H4 (cell line): ENCODE data around the gene APLP2. TPM values are rescaled to one million over a fixed set of nuclear protein-coding genes. Genes with fewer than 3 reads are reported as not detected.
A peak's percentile ranks its signal among the peaks of the same experiment; 100 is the strongest.
"Not testable (repeated sequence)": the region's sequence is repeated elsewhere in the genome, so short reads cannot be mapped to it uniquely, and the experiment has no call there.

ENCODE experiments used
- DNase-seq: peaks from one replicate; pipeline ENCODE4 v3.0.0-alpha.2; 2015; ENCODE audit warnings: low spot score
- total RNA-seq: library from RNA; depleted of rRNA; stranded (reverse); fragments of >200 nt; shearing (Covaris generic); gene quantifications from 2 replicates; pipeline ENCODE4 v1.2.3, GENCODE V29; 2014; rRNA removed

The APLP2 gene
- 122 and 146 TPM in 2 replicates for total RNA-seq

DNA sequence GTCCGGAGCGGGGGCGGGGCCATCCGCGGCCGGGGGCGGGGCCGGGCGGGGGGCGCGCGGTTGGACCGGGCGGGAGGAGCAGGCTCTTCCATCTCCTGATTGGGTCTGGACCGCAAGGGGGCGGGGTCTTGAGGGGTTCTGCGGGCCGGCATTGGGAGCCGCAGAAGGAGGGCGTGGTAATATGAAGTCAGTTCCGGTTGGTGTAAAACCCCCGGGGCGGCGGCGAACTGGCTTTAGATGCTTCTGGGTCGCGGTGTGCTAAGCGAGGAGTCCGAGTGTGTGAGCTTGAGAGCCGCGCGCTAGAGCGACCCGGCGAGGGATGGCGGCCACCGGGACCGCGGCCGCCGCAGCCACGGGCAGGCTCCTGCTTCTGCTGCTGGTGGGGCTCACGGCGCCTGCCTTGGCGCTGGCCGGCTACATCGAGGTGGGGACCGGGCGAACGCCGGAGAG is at the start of gene APLP2:
Gene APLP2, plus strand, starts transcription at position 236 of the 450 bp plus-strand sequence. Its CDS starts 84 bp downstream, at position 320.
- DNase-seq, result peak; percentile 97

DNA sequence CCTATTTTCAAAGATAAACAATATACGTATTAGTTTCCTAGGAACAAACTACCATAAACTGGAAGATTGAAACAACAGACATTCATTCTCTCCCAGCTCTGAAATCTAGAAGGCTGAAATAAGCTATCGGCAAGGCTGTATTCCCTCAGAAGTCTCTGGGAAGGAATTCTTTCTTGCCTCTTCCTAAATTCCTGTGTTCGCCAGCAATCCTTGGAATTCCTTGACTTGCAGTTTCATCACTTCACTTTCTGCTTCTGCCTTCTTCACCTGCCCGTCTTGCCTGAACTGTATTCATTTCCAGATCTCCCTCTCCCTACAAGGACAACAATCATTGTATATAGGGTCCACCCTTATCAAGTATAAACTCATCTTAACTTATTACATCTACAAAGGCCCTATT is 49.4 kb upstream of the APLP2 start:
- no peak for DNase-seq

DNA sequence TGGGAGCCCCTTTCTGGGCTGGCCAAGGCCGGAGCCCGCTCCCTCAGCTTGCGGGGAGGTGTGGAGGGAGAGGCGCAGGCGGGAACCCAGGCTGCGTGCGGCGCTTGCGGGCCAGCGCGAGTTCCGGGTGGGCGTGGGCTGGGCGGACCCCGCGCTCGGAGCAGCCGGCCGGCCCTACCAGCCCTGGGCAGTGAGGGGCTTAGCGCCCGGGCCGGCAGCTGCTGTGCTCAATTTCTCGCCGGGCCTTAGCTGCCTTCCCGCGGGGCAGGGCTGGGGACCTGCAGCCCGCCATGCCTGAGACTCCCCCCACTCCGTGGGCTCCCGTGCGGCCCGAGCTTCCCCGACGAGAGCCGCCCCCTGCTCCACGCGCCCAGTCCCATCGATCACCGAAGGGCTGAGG is 48.1 kb upstream of the APLP2 start:
- not testable (repeated sequence) for DNase-seq

GRCh38 chr11:130022799-130023198 is 46.9 kb upstream of the APLP2 start:
- DNase-seq, result no peak

DNA sequence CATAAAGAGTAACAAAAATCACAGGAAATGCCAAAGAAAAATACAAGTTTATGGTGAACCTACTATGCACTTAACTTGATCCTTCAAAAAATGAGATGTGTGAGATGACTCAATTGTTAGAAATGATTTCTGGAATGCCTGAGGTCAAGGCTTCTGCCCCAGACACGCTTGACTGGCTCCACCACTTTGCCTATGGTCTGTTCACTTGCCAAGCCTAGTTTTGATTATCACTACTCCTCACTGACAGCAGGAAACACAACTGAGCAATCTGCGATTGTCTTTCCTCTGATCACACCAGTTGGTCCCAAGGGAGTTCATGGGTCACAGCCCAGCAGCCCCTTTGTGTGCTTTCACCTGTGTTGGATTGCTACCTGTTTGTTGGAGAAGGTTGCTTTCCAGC is 46.5 kb upstream of the APLP2 start:
- DNase-seq, result peak; percentile 27

GRCh38 chr11:130024361-130024760 is 45.3 kb upstream of the APLP2 start:
- no peak for DNase-seq

DNA sequence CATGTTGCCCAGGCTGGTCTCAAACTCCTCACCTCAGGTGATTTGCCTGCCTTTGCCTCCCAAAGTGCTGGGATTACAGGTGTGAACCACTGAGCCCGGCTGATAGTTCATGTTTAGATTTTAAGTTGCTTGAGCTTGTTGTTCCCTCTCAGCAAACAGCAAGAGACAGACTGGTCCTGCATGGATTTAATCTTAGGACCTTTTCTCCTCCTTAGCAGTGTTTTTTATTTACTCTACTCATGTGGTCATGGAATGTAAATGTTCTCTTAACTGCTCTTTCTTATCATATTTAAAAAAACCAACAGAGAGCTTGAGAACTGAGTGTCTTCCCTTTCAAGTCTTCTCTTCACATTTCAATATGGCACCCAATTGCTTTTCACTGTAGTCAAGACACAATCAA is 44.3 kb upstream of the APLP2 start:
- DNase-seq, result no peak

GRCh38 chr11:130029137-130029536 is 40.6 kb upstream of the APLP2 start:
- DNase-seq, result no peak

DNA sequence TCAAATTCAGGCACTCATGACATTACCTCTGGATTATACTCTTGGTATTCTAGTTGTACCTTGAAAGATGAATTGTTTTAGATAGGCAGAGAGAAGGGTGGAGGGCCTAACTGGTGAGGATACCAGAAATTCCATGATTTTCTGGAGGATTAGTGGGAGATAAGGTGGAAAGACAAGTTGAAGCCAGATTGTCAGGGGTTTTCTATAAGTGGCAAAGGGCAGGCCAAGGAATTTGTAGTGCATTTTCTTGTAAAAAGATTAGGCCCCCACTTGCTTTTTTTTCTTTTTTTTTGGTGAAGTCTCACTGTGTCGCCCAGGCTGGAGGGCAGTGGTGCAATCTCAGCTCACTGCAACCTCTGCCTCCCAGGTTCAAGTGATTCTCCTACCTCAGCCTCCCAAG is 38.6 kb upstream of the APLP2 start:
- no peak for DNase-seq

- DNase-seq, result no peak
These were observed 37.7 kb upstream of the APLP2 start for GRCh38 chr11:130031945-130032344.

GRCh38 chr11:130032931-130033330 is 36.8 kb upstream of the APLP2 start:
- no peak for DNase-seq

- no peak for DNase-seq
These were observed 35.5 kb upstream of the APLP2 start for GRCh38 chr11:130034236-130034635.

GRCh38 chr11:130037058-130037457 is 32.6 kb upstream of the APLP2 start:
- peak; percentile 48 for DNase-seq

DNA sequence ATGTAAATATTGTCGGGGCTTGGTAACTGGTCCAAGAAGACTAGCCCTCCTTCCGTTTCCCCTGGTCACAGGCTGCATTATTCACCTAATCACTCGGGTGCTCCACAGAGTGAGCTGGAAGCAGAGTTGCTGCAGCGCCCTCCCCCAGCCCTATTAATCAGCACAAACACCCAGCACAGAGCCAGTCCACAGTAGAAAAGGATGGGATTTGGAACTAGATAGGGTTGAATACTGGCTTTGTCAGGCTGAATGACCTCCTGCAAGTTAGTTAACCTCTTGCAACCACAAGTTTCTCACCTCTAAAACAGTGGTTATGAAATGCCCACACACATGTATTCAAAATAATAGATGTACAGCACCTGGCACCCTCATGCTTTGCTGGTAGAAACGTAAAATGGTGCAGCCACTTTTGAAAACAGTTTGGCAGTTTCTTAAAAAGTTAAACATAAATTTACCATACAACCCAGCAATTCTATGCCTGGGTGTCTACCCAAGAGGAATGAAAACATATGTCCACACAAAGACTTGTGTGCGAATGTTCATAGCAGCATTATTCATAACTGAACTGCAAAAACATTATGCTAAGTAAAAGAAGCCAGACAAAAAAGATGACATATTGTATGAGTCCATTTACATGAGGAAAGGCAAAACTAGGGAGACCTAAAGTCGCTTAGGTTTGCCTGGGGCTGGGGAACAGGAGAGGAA is 31.7 kb upstream of the APLP2 start:
- no peak for DNase-seq

DNA sequence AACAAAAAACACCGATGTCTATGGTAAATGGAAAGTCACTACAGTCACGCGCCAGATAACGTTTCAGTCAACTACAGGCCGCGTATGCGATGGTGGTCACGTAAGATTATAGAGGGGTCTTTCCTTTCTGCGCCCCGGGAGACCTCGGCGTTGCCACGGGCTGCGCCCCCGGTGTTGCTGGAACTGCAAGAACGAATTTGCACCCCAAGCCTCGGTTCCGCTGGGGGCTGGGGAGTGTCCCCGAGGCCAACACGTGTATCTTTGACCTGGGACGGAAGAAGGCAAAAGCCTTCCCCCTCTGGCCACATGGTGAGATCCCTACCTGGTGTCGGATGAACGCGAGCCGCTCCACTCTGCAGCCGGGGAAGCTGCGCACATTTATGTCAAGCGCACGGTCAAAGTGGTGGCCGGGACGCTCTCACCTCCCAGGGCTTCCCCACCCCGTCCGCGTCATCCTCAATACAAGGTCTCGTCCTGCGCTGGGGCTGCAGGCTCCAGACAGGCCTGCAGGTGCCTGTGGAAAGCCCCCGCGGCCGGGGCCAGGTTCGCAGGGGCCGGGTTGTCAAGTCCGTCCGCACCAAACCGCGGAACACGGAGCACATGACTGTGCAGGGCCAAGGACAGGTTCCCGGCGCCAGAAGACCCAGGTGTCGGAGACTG is 29.3 kb upstream of the APLP2 start:
- no peak for DNase-seq

DNA sequence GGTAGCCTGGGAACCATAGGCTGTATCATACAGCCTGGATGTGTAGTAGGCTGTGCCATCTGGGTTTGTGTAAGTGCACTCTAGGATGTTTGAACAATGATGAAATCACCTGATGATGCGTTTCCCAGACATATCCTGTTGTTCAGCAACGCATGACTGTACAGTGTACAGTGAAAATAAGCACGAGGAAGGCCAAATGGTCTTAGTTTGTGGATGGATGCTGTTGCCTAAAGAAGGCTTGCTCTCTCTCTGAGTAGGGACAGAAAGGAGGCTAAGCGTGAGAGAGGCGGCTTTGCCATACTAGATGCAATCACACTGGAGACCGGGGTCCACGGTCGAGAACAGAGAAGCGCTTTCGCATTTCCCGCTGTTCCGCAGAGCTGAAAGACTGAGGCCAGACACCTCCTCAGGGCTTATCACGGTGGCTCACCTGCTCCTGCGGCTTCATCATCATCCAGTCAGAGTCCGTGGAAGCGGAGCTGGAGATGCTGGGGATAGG is 27.6 kb upstream of the APLP2 start:
- peak; percentile 48 for DNase-seq

- DNase-seq, result no peak
These were observed 26.1 kb upstream of the APLP2 start for GRCh38 chr11:130043575-130043974.

GRCh38 chr11:130047141-130047540 is 22.6 kb upstream of the APLP2 start:
- DNase-seq, result no peak

DNA sequence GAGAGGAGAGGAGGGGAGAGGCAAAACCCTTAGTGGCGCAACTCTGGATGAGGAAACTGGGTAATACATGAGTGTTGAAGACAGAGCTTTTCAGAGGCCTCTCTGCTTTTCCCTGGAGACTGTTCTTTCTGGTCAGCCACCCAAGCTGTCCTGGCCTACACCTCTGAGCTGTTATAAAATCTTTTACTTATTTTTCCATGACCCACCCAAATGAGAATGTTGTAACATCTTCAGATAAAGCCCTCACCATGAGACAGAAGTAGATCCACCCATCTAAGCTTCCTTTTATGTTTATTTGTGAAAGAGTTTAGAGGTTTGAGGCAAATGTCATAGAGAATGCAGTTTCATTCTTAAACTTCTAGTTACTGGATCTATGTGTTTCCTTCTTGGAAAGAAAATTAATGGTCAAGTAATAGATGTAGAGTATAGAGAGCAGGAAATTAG is 20.3 kb upstream of the APLP2 start:
- DNase-seq, result no peak

DNA sequence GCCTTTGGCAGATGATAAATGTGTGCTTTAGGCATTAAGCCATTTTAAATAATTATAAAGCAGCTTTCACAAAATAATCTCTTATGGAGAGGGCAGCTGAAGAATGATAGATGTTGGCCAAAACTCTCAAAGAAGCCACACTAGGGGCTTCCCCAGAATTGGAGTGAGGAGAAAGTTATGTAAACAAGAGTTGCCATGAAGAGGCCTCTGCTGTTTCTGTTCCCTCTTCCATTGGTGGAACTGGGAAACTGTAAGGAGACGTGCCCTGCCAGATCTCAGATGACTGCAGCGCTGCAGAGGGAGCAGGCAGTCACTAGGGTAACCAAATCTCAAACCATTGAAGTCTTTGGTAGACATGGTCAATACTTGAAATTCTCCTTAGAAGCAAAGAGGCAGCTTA is 19.4 kb upstream of the APLP2 start:
- no peak for DNase-seq

DNA sequence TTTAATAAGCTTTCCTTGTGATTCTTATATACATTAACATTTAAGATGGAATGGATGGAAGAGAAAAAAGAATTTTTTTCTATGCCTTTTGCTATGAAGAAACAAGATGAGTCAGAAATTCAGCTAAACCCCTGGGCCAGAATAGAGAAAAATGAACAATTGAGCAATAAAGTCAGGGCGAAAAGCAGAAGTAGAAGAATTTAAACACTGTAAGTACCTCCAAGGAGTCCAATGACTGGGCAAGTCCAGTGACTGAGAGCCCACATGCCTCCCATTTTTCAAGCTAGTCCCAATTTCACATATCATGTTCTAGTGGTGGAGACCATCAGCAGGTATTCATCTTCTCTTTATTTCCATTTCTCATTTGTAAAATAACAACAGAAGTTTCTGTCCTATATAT is 18.6 kb upstream of the APLP2 start:
- no peak for DNase-seq

DNA sequence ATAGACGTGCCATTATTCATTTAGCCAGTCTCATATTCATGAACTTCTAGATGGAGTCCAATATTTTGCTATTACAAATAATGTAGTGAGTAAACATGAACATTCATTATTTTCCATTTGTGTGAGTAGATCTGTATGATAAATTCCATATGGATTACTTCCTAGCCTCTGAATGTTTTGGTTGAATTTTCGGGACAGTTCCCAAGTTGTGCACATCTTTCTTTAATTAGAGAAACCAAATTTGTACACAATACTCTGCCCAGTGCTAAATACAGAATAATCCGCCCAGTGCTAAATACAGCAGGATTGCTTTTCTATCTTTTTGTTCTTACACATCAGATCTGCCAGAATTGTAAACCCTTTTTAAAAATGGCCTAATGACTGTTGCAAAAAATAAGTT is 17.1 kb upstream of the APLP2 start:
- DNase-seq, result no peak

GRCh38 chr11:130054966-130055365 is 14.7 kb upstream of the APLP2 start:
- no peak for DNase-seq
